COR-L47 (cell line): ENCODE data around the gene ZDHHC14.
"Not testable (repeated sequence)": the region's sequence is repeated elsewhere in the genome, so short reads cannot be mapped to it uniquely, and the experiment has no call there.

Experiments
- DNase-seq: peaks from one replicate; lab custom pipeline; 2025; lab: John Stamatoyannopoulos, UW

ZDHHC14 gene

GRCh38 chr6:157381631-157382621 is 936 bp downstream of the ZDHHC14 start:
- no peak for DNase-seq

GRCh38 chr6:157382821-157383220 is 1.8 kb downstream of the ZDHHC14 start:
- DNase-seq = no peak

GRCh38 chr6:157383471-157383870 is 2.5 kb downstream of the ZDHHC14 start:
- DNase-seq = no peak

GRCh38 chr6:157384962-157385361 is 4.0 kb downstream of the ZDHHC14 start:
- DNase-seq = not testable (repeated sequence)

- DNase-seq = no peak
Observed at GRCh38 chr6:157385482-157385881, 4.5 kb downstream of the ZDHHC14 start.

- no peak for DNase-seq
Observed at GRCh38 chr6:157386023-157386422, 5.0 kb downstream of the ZDHHC14 start.

- no peak for DNase-seq
Observed at GRCh38 chr6:157386454-157386853, 5.5 kb downstream of the ZDHHC14 start.

GRCh38 chr6:157388924-157389323 is 7.9 kb downstream of the ZDHHC14 start:
- no peak for DNase-seq

GRCh38 chr6:157390273-157391060 is 9.5 kb downstream of the ZDHHC14 start:
- no peak for DNase-seq

- no peak for DNase-seq
Observed at GRCh38 chr6:157392927-157393668, 12.1 kb downstream of the ZDHHC14 start.

- no peak for DNase-seq
Observed at GRCh38 chr6:157393669-157394327, 12.8 kb downstream of the ZDHHC14 start.

- not testable (repeated sequence) for DNase-seq
Observed at GRCh38 chr6:157395199-157395598, 14.2 kb downstream of the ZDHHC14 start.

GRCh38 chr6:157396026-157396425 is 15.0 kb downstream of the ZDHHC14 start:
- DNase-seq = no peak

- no peak for DNase-seq
Observed at GRCh38 chr6:157397660-157398059, 16.7 kb downstream of the ZDHHC14 start.

- no peak for DNase-seq
Observed at GRCh38 chr6:157398151-157398550, 17.2 kb downstream of the ZDHHC14 start.

- DNase-seq = no peak
Observed at GRCh38 chr6:157400676-157401075, 19.7 kb downstream of the ZDHHC14 start.

- DNase-seq = no peak
Observed at GRCh38 chr6:157401734-157402338, 20.8 kb downstream of the ZDHHC14 start.

- DNase-seq = no peak
Observed at GRCh38 chr6:157402996-157403685, 22.2 kb downstream of the ZDHHC14 start.

- DNase-seq = no peak
Observed at GRCh38 chr6:157403686-157404051, 22.7 kb downstream of the ZDHHC14 start.

GRCh38 chr6:157405986-157406385 is 25.0 kb downstream of the ZDHHC14 start:
- DNase-seq = no peak

GRCh38 chr6:157406661-157407060 is 25.7 kb downstream of the ZDHHC14 start:
- DNase-seq = no peak
